Astrocyte (in vitro differentiated cells and primary cell): ENCODE measurements around the gene POM121L2. TPM values are rescaled to one million over a fixed set of nuclear protein-coding genes. Genes with fewer than 3 reads are reported as not detected.

ENCODE experiments used
- DNase-seq: peaks from one replicate; pipeline ENCODE4 v3.0.0-alpha.2; 2010; ENCODE audit warnings: low read depth
- FAIRE-seq: peaks from 2 replicates; lab custom pipeline; 2011; peaks lifted over from hg19 to GRCh38; lab: Jason Lieb, UNC
- H2AFZ ChIP-seq: 2 replicates; pipeline ENCODE4 v1.6.0; 2012; ENCODE audit warnings: low read depth, low read length, inconsistent platforms
- H3K27ac ChIP-seq: 2 replicates; pipeline ENCODE4 v1.5.1; 2011; ENCODE audit warnings: low read depth, low read length, inconsistent platforms
- H3K27me3 ChIP-seq: 2 replicates; pipeline ENCODE4 v1.6.0; 2011; ENCODE audit warnings: low read length, inconsistent platforms; ENCODE audit not compliant: insufficient read depth
- H3K36me3 ChIP-seq: 2 replicates; pipeline ENCODE4 v1.5.1; 2011; ENCODE audit warnings: low read length, inconsistent platforms; ENCODE audit not compliant: insufficient read depth
- H3K4me1 ChIP-seq: 2 replicates; pipeline ENCODE4 v1.5.1; 2011; ENCODE audit warnings: low read length, inconsistent platforms; ENCODE audit not compliant: insufficient read depth
- H3K4me2 ChIP-seq: 2 replicates; pipeline ENCODE4 v1.6.0; 2012; ENCODE audit warnings: low read length, inconsistent platforms
- H3K4me3 ChIP-seq: 2 replicates; pipeline ENCODE4 v1.5.1; 2011; ENCODE audit warnings: low read depth, mild to moderate bottlenecking, low read length, inconsistent platforms; ENCODE audit not compliant: insufficient read depth
- H3K79me2 ChIP-seq: 2 replicates; pipeline ENCODE4 v1.6.0; 2012; ENCODE audit warnings: mild to moderate bottlenecking, low read length, inconsistent platforms; ENCODE audit not compliant: insufficient read depth
- H3K9ac ChIP-seq: 2 replicates; pipeline ENCODE4 v1.6.0; 2012; ENCODE audit warnings: mild to moderate bottlenecking, low read length, inconsistent platforms
- H3K9me3 ChIP-seq: 2 replicates; pipeline ENCODE4 v1.5.1; 2012; ENCODE audit warnings: low read depth, mild to moderate bottlenecking, low read length, inconsistent platforms; ENCODE audit not compliant: insufficient read depth
- H4K20me1 ChIP-seq: 2 replicates; pipeline ENCODE4 v1.6.0; 2012; ENCODE audit warnings: low read length, inconsistent platforms; ENCODE audit not compliant: insufficient read depth
- H3K27ac Mint-ChIP-seq: one replicate; pipeline ENCODE4 v1.8.0; 2021; ENCODE audit warnings: mild to moderate bottlenecking, mixed read lengths; ENCODE audit not compliant: unreplicated experiment
- H3K27me3 Mint-ChIP-seq: one replicate; pipeline ENCODE4 v1.8.0; 2021; ENCODE audit warnings: low read depth, mixed read lengths; ENCODE audit not compliant: unreplicated experiment
- H3K36me3 Mint-ChIP-seq: one replicate; pipeline ENCODE4 v1.8.0; 2021; ENCODE audit warnings: low read depth, mixed read lengths; ENCODE audit not compliant: unreplicated experiment
- H3K4me1 Mint-ChIP-seq: one replicate; pipeline ENCODE4 v1.8.0; 2021; ENCODE audit warnings: low read depth, mixed read lengths; ENCODE audit not compliant: unreplicated experiment
- H3K4me3 Mint-ChIP-seq: one replicate; pipeline ENCODE4 v1.8.0; 2021; ENCODE audit warnings: mild to moderate bottlenecking, moderate library complexity, mixed read lengths; ENCODE audit not compliant: unreplicated experiment
- H3K9me3 Mint-ChIP-seq: one replicate; pipeline ENCODE4 v1.8.0; 2021; ENCODE audit warnings: mild to moderate bottlenecking, mixed read lengths; ENCODE audit not compliant: unreplicated experiment
- CTCF ChIP-seq: IDR thresholded peaks from 2 replicates; pipeline ENCODE4 v1.5.1; 2011; ENCODE audit warnings: low read depth, mild to moderate bottlenecking, inconsistent platforms, low read length, moderate library complexity; ENCODE audit not compliant: insufficient read depth
- EZH2 ChIP-seq: IDR thresholded peaks from 2 replicates; pipeline ENCODE4 v1.6.1; 2012; ENCODE audit warnings: mild to moderate bottlenecking, low read length, inconsistent platforms; ENCODE audit not compliant: insufficient read depth
- total RNA-seq: library from RNA; stranded (reverse); gene quantifications from 2 replicates; pipeline ENCODE4 v1.2.1, GENCODE V29; 2021

Gene POM121L2
- total RNA-seq, 1 donor from 2014 or later, result not detected

DNA sequence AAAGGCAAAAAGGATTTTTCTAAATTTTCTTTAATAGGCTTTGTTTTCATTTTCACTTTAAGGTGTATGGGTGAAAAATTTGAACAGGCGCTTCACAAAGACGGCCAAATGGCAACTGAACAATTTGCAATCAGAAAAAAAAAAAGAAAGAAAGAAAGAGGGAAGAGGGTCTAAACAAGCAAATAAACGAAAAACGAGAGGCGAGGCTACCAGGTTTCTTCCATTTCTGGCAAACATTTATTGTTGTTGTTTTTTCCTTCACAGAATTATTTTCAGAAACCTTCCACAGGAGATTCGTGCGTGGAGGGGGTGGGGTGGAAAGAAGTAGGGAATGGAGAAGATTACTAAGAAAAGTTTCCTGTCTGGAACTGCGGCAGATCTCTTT is 24.3 kb downstream of the POM121L2 start:
- H3K9me3 Mint-ChIP-seq, result peaks cover 2% of the 10 kb centered on the region
- H3K9ac ChIP-seq, result no peak overlapping the region
- H3K4me3 Mint-ChIP-seq, result peak overlapping the region; percentile 87
- FAIRE-seq, result no peak
- no peaks in the 10 kb centered on the region for H3K36me3 ChIP-seq
- TF ChIP-seq CTCF (no peak), EZH2 (no peak)
- H2AFZ ChIP-seq, result no peak overlapping the region
- peaks cover 7% of the 10 kb centered on the region for H3K4me1 ChIP-seq
- DNase-seq, result no peak
- H3K27me3 ChIP-seq, result peaks cover 71% of the 10 kb centered on the region
- H4K20me1 ChIP-seq, result no peaks in the 10 kb centered on the region
- H3K27ac ChIP-seq, result no peak overlapping the region
- peaks cover 6% of the 10 kb centered on the region for H3K9me3 ChIP-seq
- peak overlapping the region; percentile 62 for H3K4me2 ChIP-seq
- peaks cover 1% of the 10 kb centered on the region for H3K36me3 Mint-ChIP-seq
- no peaks in the 10 kb centered on the region for H3K79me2 ChIP-seq
- H3K4me1 Mint-ChIP-seq, result peaks cover 10% of the 10 kb centered on the region
- H3K4me3 ChIP-seq, result no peak overlapping the region
- H3K27me3 Mint-ChIP-seq, result peaks cover 46% of the 10 kb centered on the region
- H3K27ac Mint-ChIP-seq, result peak overlapping the region; percentile 42

GRCh38 chr6:27286141-27286540 is 25.9 kb downstream of the POM121L2 start:
- peaks cover 72% of the 10 kb centered on the region for H3K27me3 ChIP-seq
- TF ChIP-seq EZH2, result no peak
- no peak for TF ChIP-seq CTCF
- H3K4me1 ChIP-seq, result peaks cover 7% of the 10 kb centered on the region
- no peaks in the 10 kb centered on the region for H3K36me3 ChIP-seq
- DNase-seq (no peak), FAIRE-seq (no peak)
- Mint-ChIP-seq H3K27ac (no peak overlapping the region), H3K4me1 (peaks cover 10% of the 10 kb centered on the region), H3K4me3 (no peak overlapping the region), H3K9me3 (peaks cover 3% of the 10 kb centered on the region), H3K27me3 (peaks cover 51% of the 10 kb centered on the region), H3K36me3 (peaks cover 1% of the 10 kb centered on the region)
- no peak overlapping the region for H3K4me3 ChIP-seq
- H3K27ac ChIP-seq, result no peak overlapping the region
- peaks cover 3% of the 10 kb centered on the region for H3K9me3 ChIP-seq
- H3K4me2 ChIP-seq, result no peak overlapping the region
- H4K20me1 ChIP-seq, result no peaks in the 10 kb centered on the region
- H3K79me2 ChIP-seq, result no peaks in the 10 kb centered on the region
- no peak overlapping the region for H2AFZ ChIP-seq
- H3K9ac ChIP-seq, result no peak overlapping the region

DNA sequence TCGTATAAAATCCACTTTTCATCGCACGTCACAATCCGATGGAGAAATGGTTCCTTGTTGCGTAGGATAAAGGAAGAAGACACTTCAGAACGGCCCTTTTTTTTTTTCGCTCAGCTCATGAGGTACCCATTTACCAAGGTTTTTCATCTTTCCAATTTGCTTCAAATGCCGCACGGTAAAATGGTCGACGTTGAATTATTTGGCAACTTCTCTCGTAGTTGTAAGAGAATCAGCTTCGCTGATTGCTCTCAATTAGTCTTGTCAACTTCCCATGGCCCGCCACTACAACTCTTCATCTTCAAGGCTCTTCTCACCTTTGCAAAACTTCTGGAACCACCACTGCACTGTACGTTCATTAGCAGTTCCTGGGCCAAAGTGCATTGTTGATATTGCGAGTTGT is 28.8 kb downstream of the POM121L2 start:
- no peak overlapping the region for H2AFZ ChIP-seq
- Mint-ChIP-seq H3K36me3 (peaks cover 1% of the 10 kb centered on the region), H3K9me3 (peaks cover 3% of the 10 kb centered on the region), H3K27me3 (peaks cover 45% of the 10 kb centered on the region), H3K4me1 (peaks cover 3% of the 10 kb centered on the region), H3K27ac (no peak overlapping the region), H3K4me3 (no peak overlapping the region)
- H3K27ac ChIP-seq, result no peak overlapping the region
- H3K9ac ChIP-seq, result no peak overlapping the region
- TF ChIP-seq EZH2, result no peak
- no peak for TF ChIP-seq CTCF
- no peaks in the 10 kb centered on the region for H4K20me1 ChIP-seq
- peaks cover 53% of the 10 kb centered on the region for H3K27me3 ChIP-seq
- no peak for FAIRE-seq
- no peak for DNase-seq
- no peaks in the 10 kb centered on the region for H3K36me3 ChIP-seq
- no peaks in the 10 kb centered on the region for H3K79me2 ChIP-seq
- no peak overlapping the region for H3K4me3 ChIP-seq
- H3K4me1 ChIP-seq, result peaks cover 6% of the 10 kb centered on the region
- H3K9me3 ChIP-seq, result peaks cover 3% of the 10 kb centered on the region
- H3K4me2 ChIP-seq, result no peak overlapping the region
